Right renal cortex interstitium (tissue), 3 donors: ENCODE data around the gene DISP3. TPM values are rescaled to one million over a fixed set of nuclear protein-coding genes. Genes with fewer than 3 reads are reported as not detected.
A peak's percentile ranks its signal among the peaks of the same experiment; 100 is the strongest.

Source experiments
- DNase-seq, 3 donors: peaks; one replicate each; pipeline ENCODE4 v3.0.0-alpha.2; 2013; ENCODE audit warnings: low read depth in 3 of 3, low spot score in 2 of 3
- polyA plus RNA-seq, 3 donors: library from polyadenylated mRNA; unstranded; fragments of 120-200 nt; gene quantifications; one replicate each; pipeline ENCODE4 v1.2.1, GENCODE V29; 2013; ENCODE audit not compliant: insufficient read length in 3 of 3

Gene DISP3
- polyA plus RNA-seq, 3 donors: 0.82 to 1.3 (median 0.87) TPM

DNA sequence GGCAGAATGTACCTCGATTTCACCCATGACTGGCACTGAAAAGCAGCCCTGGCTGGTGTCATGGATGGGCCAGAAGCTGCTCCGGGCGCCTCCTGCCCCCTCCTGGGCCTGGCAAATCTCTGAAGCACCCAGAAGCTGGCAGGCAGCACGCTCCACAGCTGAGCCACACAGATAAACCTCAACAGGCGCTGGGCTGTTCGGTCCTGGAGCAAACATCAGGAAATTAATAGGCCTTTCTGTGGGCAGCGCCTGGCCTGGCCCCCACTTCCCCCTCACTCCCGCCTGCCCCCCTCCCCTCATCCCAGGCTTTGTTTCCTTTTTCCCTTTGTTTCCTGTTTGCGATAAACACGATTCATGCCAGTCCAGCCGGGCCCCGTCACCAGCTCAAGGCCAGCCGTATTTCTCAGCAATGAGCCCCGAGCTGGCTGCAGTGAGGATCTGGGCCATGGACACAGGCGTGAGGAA lies 20.1 kb upstream of the DISP3 start:
- DNase-seq: no peak

DNA sequence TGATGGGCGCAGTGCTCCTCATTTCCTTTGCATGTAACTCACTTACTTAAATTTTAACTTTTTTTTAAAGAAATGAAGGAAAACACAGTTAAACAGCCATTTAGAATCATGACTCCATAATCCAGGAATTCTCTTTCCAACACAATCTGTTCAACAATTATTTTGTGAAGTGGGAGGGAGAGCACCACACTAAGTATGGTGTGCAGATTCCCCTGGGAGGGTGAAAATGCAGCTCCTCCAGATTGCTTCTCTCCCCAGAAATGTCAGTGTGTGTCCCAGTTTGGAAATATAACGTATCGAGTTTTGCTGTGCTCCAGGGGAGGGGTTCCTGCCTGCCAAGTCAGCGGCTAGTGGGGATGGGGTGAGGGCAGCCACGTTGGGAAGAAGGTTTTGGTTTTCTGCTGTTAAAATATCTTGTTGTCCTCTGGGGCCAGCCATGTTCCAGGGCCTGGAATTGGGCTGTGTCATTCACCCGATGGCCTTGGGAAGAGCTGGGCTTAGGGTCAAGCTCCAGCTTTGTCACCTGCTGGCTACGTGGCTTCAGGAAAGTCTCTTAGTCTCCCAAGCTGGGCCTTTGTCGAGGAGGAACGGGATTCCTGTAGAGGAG lies 17.3 kb upstream of the DISP3 start:
- DNase-seq: no peak

DNA sequence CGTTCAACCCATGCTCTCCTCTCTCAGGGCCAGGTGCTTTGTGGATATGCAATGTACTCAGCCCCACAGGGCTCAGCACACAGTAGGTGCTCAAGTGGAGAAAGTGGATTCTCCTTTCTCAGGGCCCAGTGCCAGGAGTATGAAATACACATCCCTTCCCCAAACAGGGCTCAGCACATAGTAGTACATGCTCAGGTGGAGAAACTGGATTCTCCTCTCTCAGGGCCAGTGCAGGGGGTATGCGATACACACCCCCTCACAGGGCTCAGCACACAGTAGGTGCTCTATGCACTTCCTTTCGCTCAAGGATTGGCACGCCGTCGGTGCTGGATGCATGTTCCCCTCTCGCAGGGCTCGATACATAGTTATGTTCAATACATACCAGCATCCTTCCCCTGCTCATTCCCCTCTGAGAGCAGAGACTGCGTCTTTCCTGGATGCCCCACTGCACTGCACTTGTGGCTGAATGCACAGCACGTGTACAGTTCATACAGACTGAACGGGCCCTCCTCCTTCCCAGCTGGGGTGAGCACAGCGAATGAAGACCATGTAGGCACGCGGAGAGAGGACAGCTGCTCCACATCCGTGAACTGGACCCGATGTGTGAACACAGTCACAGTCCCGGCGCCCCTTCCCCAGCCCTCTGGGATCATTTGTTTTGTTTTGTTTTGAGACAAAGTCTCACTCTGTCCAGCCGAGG lies 16.6 kb upstream of the DISP3 start:
- no peak for DNase-seq

DNA sequence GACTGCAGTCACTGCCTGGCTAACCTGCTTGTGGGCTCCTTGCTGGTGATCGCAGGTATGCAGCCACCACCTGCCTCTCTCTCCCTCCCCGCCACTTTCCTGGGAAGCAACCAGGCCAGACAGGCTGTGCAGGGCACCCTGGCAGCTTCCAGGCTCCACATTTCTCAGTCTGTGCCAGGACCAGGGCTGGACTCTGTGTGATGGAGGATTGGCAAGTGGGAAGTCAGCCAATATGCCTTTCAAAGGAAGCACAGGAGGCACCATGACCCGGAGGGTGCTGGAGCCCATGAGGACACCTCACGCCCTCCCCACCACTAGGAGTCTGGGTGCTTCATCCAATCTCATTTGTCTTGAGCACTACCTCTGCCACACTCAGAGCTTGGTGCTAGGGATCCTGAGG lies 15.8 kb upstream of the DISP3 start:
- no peak for DNase-seq

DNA sequence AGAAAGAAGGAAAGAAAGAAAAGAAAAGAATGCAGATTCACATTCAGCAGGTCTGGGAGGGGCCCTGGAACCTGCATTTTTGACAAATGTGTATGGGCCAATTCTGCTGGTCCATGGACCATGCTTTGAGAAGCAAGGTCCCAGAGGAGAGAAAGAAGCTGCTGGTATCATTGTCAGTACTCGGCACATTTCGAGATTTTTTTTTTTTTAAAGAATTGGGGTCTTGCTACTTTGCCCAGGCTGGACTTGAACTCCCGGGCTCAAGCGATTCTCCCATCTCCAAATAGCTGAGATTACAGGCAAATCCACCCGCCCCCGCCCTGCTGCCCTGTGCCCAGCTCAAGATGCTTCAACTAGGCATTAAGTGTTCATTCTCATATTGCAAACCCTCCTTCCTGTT lies 13.6 kb upstream of the DISP3 start:
- DNase-seq: no peak

DNA sequence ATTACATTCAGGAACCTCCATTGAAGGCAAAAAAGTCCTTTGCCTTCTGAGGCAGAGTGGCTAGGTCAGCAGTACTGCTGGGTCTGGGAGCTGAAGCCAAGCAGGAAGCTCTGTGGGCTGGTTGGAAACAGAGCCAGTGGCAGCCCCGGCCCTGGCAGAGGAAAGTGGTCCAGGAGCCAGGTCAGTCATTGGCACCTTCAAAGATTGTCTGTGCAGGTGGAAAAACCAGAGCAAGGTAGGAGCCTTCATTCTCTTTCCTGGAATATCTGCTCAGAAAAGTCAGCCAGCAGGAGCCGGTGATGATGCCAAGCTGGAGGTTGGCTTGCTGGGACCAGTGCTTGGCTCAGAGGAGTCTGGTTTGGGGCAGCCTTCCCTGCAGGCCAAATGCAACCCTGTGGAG lies 12.5 kb upstream of the DISP3 start:
- DNase-seq: no peak

DNA sequence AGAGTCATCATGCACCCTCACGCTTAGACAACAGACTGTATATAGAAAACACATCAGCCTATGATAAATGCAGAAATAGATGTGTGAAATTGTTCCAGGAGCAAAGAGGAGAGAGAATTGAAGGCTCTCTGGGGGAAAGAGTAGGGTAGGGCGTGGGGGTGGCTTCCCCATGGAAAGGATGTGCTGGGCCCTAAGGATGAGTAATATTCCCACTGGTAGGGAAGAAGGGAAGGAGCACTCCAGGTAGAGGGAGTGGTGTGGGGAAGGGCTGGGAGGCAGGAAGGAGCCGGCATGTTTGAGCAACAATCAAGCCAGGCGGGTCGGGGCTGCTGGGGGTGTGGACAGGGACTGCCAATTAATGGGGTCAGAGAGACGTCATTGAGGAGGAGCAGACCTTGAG lies 10.1 kb upstream of the DISP3 start:
- no peak for DNase-seq

DNA sequence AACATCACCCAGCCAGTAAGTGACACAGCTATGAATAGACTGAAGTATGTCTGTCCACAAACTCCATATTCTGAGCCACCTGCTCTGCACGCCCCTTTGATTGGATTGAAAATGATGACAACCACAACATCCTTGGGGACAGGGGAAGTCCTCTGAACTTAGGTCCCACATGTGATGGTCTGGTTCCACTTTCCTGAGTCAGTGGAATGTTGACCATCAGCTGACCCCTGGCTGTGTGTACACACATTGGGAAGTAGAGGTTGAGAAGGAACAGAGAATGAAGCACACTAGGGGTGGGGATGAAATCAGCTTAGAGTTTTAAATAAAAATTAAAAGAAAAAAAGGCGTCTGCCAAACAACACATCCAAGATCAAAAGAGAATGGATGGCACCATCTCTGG lies 8.0 kb upstream of the DISP3 start:
- no peak for DNase-seq

DNA sequence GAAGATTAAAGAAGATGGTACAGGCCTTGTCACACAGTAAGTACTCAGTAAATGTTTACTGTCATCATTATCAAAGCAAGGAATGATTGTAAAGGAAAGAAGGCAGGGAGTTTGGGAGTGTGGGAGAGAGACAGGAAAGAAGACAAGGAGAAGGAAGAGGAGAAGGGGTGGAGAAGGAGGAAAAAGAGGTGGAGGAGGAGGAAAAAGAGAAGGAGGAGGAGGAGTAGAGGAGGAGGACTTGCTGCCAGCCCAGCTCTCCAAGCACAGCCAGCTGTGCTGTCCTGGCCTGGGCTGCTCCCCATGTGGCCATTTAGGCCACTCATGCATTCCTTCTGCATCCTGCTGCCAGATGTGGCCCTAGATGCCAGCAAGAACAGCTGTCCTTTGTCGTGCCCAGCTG lies 7.5 kb upstream of the DISP3 start:
- DNase-seq: no peak

DNA sequence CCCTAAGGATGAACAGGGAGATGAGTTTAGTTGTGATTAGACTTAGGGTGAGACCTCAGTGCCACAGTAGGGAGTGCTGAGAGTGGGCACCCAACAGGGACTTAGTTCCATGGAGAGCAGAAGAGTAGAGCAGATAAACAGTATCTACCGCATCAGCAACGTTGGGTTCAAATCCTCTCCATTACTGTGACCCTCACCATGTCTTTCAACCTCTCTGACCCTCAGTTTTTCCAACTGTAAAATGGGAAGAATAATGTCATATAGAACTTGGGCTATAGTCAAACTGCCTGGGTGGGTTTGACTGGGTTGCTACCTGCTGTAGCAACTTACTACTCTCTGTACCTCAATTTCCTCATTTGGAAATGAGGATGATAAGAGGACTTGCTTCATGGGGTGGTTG lies 6.7 kb upstream of the DISP3 start:
- no peak for DNase-seq

DNA sequence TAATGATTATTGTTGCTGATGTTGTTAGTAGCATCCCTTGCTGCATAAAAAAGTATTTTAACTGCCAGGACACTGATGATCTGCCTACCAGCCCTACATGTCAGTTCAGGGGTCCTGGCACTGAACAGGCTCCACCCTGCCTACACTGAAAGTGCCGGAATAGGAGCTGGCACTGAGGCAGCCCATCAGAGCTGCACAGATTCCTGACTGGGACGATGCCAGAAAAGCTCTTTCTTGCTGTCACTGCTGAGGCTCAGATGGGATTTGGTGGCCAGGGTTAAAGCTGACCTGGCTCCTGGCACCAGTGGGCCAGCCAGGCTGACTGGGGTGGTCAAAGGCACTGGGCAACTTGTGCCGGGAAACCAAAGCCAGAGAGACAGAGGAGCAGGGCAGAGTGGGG lies 6.2 kb upstream of the DISP3 start:
- DNase-seq: no peak

DNA sequence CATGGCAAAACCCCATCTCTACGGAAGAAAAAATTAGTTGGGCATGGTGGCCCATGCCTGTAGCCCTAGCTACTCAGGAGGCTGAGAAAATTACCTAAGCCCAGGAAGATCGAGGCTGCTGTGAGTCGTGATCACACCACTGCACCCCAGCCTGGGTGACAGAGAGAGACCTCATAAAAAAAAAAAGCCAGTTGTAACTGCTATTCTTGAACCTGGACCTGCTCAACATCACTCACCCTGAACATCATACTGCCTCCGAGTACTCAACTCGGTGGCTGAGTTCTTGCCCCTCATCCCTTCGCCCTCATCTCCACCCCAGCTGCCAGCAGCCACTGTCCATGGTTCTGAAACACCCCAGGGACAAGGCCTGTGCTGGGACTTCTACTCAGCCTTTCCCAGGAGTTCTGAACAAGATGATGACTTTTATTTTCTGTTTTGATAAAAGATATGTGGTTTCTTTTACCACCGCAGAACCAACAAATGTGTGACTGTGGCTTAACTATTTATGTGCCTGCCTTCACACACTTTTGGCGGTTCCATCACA lies 5.4 kb upstream of the DISP3 start:
- peak; percentile 27 to 55 (median 32) for DNase-seq

DNA sequence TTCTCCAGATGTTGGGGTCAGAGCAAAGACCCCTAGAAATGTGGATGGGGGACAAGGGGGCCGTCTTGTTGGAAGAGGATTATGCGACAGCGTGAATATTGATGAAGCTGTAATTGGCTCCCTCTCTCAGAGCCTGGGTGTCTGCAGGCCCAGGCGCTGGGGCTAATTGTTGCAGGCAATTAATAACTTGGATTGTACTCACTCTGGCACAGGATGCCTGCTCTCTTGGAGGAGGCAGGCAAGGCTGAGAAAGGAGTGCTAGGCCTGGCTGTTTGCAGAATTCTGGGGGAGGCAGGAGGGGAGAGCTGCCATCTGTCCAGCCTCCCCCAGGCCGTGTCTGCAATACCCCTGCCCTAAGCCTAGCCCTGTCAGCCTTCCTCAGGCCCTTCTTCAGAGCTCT lies 4.1 kb upstream of the DISP3 start:
- no peak for DNase-seq

DNA sequence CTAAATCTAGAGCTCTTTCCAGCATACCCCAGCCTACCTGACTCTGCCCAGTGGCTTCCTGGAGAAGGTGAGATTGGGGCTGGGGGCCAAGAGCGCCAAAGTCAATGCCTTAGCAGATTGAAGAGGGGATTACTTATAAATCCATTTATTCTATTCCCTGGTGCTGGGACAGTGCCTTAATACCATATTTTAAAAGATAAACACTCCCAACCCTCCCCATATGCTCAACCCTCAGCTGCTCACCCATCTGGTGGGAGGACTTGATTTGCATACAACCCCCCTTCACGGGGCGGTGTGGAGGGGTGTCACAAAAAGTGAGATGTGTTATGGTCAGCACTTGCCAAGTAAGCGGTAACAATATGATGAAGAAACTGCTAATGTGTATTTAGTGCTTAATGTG lies 3.2 kb upstream of the DISP3 start:
- DNase-seq: no peak

DNA sequence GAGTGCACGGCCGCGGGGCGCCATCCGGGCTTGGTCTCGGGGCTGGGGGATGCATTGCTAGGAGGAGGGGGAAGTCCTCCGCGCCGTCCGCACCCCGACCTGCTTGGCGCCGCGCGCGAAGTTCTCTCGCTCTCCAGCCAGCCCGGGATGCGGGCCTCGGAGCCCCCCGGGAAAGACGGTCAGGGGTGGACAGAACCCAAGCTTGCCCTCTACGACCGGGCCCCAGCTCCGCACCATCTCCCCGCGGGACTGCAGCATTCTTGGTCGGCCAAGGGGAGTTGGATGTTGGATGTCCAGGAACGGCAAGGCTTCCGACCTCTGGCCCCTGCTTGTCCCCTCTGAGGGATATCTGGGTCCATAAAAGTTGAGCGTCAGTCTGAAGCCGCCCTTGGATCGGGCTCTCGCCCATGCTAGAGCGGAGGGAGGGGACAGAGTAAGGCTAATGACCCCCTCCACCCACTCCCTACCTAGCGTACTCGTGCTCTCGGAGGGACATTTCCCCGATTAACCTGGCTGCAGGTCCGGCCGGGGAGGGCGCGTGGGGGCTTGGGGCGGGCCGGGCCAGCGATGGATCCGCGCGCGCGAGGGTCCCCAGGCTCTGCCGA lies 522 bp downstream of the DISP3 start:
- no peak for DNase-seq

DNA sequence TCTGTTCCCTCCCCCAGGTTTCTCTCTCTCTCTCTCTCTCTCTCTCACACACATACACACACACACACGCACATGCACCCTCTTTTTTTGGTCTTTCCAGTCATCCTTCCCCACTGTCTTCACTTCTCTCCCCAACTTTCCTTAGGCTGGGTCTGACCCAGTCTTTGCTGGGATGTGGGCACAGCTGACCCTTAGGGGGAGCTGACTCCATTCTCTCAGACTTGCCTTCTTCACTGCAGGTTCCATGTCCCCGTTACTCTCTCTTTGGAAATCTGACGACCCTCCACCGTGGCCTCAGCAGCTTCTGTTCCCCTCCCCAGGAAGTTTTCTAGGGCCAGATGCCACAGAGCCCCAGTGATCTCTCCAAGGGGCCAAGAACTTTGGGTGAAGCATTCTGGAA lies 2.1 kb downstream of the DISP3 start:
- no peak for DNase-seq

DNA sequence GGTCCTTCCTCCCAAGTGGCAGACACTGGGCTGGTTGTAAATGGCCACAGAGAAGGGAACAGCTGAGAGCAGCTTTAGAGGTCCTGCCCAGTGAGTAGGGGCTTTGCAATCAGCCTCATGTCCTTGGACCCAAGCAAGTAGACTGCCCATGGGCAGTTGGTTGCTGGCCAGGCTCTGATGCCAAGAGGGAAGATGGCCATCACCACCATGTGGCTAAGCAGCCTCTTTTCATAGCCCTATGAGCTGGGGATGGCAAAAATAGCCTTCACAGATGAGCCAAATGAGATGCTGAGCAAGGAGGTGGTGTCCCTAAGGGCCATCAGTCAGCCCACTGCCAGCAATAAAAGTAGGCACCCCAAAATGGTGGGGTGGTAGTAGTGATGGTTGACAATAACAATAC lies 3.2 kb downstream of the DISP3 start:
- DNase-seq: no peak

DNA sequence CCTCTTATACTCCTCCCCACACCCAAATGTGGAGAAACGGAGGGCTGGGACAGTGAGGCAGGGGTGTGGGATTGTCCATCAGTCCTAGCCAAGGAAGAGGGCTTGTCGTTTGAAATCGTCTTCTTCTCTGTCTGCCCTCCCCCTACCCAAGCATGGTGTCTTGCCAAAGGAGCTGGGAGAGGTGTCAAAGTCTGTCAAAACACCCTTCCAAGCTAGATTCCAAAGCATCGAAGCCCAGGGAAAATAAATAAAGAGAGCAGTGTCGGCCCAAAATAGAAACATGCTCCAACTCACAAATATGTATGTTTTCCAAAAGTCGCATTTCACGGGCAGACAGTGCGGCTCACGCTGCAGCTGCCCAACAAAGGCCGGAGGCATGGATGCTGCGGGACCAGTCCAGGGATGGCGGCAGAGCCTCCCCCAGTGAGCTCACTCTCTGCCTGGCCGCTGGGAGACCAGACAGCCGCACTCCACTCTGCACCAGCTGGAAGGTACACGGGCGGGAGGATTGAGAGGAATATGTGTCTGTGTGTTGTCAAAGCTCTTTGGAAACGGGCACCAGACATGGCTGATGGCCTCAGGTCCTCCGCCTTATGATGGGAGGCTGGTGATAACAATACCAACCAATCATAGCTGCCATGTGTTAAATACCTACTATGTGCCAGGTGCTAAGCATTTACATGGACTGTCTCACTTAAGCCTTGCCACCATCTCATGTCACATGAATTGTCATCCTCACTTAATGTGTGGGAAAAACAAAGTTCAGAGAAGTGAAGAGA lies 3.9 kb downstream of the DISP3 start:
- DNase-seq: no peak

DNA sequence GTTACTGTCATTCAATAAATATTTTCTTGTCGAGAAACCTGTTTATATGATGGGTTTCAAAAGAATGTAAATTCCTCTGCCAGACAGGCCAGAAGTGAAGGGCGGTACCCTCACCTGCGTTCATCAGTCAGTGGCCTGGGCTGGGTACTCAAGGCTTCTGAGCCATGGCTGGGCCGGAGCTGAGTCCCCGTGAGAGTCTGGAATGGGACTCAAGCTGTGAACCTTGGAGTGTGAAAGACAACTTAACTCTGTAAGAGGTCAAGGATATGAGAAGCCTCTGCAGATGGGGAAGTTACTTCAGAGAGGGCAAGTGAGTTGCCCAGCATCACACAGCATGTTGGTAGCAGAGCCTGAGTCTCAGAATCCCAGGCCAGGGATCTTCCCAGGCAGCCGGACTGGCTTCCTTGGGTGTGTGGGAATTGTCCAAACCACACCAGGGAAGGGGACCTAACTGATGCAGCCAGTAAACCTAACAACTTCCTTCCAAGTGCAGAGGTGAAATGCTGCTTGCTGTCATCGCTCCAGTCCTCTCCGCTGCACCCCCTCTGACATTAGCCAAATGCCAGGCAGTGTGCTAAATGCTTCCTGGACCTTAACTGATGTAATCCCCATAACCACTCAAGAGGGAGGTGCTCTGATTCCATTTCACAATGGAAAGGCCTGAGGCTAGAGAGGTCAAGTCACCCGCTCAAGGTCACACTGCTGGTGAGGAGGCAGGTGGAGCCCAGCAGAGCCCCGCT lies 4.8 kb downstream of the DISP3 start:
- DNase-seq: no peak

DNA sequence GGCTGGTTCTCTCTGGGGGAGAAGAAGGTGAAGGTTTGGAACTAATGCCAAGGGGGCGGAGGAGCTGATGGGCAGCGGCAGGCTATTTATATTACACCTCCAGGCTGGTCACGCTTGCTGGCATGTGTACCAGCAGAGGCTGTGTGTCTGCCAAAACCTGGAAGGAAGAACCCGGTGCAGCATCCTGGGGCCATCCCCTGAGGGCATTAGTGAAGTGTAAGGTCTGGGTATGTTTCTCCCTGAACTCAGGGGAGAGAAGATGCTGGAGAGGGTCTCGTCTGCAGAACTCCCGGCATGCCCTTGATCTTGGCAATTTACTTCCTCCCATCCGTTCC lies 5.3 kb downstream of the DISP3 start:
- no peak for DNase-seq

DNA sequence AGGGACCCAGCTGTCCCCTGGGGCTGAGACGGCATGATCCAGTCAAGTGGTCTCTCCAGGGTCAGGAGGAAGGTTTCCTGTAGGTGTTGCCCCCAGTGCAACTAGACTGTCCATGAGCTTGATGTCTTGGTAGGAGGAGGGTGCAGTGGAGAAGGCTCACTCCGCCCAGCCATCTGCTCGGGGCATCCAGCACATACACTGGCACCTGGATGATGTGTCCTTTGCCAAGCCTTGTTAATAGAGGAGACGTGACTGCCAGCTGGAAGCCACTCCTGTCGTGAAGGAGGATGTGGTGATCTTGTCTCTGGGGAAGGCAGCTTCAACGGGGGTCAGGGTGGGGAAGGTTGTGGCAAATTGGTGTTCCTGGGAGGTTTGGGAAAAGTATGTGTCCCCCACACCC lies 6.2 kb downstream of the DISP3 start:
- no peak for DNase-seq
